Body of pancreas (tissue), 4 donors: Measurements from ENCODE around the gene PHF21B. TPM values are rescaled to one million over a fixed set of nuclear protein-coding genes. Genes with fewer than 3 reads are reported as not detected.

Experiments used
- ATAC-seq: fragments of 150-250 bp; one replicate; pipeline ENCODE4 v1.9.1; 2016
- DNase-seq, 4 donors: peaks; one replicate each; pipeline ENCODE4 v3.0.0-alpha.2; 2019
- H3K27ac ChIP-seq, 4 donors: fragments of 200-600 bp; sonication (generic); 1 replicate in 3 of 4; 2 replicates in 1 of 4; pipeline versions ENCODE4 v1.5.1 to v1.6.1; 2016 to 2019; ENCODE audit warnings: mild to moderate bottlenecking in 1 of 4, mixed read lengths in 1 of 4, moderate library complexity in 1 of 4
- H3K27me3 ChIP-seq, 2 donors: fragments of 200-600 bp; sonication (generic); one replicate each; pipeline ENCODE4 v1.6.0; 2016; ENCODE audit warnings: mild to moderate bottlenecking in 1 of 2
- H3K36me3 ChIP-seq, 2 donors: fragments of 200-600 bp; sonication (generic); replicated peaks in 1 of 2; 2 replicates each; pipeline ENCODE4 v1.5.1; 2016; ENCODE audit warnings: low read depth in 2 of 2; ENCODE audit not compliant: insufficient read depth in 1 of 2
- H3K4me1 ChIP-seq: fragments of 200-600 bp; sonication (generic); one replicate; pipeline ENCODE4 v1.6.0; 2016
- H3K4me3 ChIP-seq, 2 donors: fragments of 200-600 bp; sonication (generic); 1 replicate in 1 of 2; 2 replicates in 1 of 2; pipeline ENCODE4 v1.5.1; 2016 to 2019
- H3K9me3 ChIP-seq, 3 donors: fragments of 200-600 bp; sonication (generic); 1 replicate in 2 of 3; 2 replicates in 1 of 3; pipeline ENCODE4 v1.5.1; 2016
- CTCF ChIP-seq, 7 experiments: fragments of 450-650 bp in 4 of 7; fragments of 200-600 bp in 3 of 7; sonication (generic) in 3 of 7; IDR thresholded peaks; one replicate each; pipeline ENCODE4 v1.5.1; 2016 to 2019; ENCODE audit warnings: antibody characterized with exemption in 7 of 7
- POLR2A ChIP-seq, 3 donors: fragments of 450-650 bp; IDR thresholded peaks; one replicate each; pipeline ENCODE4 v1.6.1; 2016; ENCODE audit warnings: antibody characterized with exemption in 3 of 3, mild to moderate bottlenecking in 2 of 3
- WGBS, 2 donors: methylation state at CpG; one replicate each; pipeline ENCODE4 v1.1.5; 2017; 5-methylcytosine and 5-hydroxymethylcytosine counted together
- intact Hi-C: fragments of 100-400 bp; cut with DNase I; formaldehyde crosslinking; loops from one replicate; pipeline ENCODE4 v1.15.1; 2023
- total RNA-seq, 2 donors: library from RNA; depleted of rRNA; stranded (reverse); fragments of >200 nt; gene quantifications; one replicate each; pipeline ENCODE4 v1.1.0, GENCODE V29; 2016

Gene PHF21B
- total RNA-seq, 2 donors from 2014 or later, result under 0.01 TPM; not detected in 1

- Histone ChIP-seq H3K27me3 (no peaks in the 10 kb centered on the region), H3K4me3 (no peak overlapping the region), H3K4me1 (no peaks in the 10 kb centered on the region), H3K27ac (no peak overlapping the region), H3K36me3 (no peaks in the 10 kb centered on the region), H3K9me3 (no peaks in the 10 kb centered on the region)
- intact Hi-C loops, result no loop called here
- WGBS, 2 donors, result 69 to 77% methylated on average over 21 of the region's 26 CpGs
- ATAC-seq, result no peak
- TF ChIP-seq CTCF (IDR thresholded peaks at IDR 0.05), result no peak
- TF ChIP-seq POLR2A (IDR thresholded peaks at IDR 0.05), result no peak
- no peak for DNase-seq
Measured at GRCh38 chr22:44882226-44882905, 127.4 kb downstream of the PHF21B start.

GRCh38 chr22:44881624-44882023 lies 128.2 kb downstream of the PHF21B start:
- DNase-seq, result no peak
- WGBS, 2 donors, result 74 to 75% methylated on average over 22 to 24 of the region's 24 CpGs
- ATAC-seq, result no peak

GRCh38 chr22:44880610-44881290 lies 129.1 kb downstream of the PHF21B start:
- no peak overlapping the region for H3K27ac ChIP-seq
- H3K27me3 ChIP-seq, result no peaks in the 10 kb centered on the region
- ATAC-seq, result no peak
- DNase-seq, result no peak
- H3K9me3 ChIP-seq, result no peaks in the 10 kb centered on the region
- no peak for TF ChIP-seq POLR2A (IDR thresholded peaks at IDR 0.05)
- no peak for TF ChIP-seq CTCF (IDR thresholded peaks at IDR 0.05)
- H3K4me3 ChIP-seq, result no peak overlapping the region
- intact Hi-C loops, result no loop called here
- no peaks in the 10 kb centered on the region for H3K4me1 ChIP-seq
- H3K36me3 ChIP-seq, result no peaks in the 10 kb centered on the region
- 71 to 80% methylated on average over 17 to 18 of the region's 19 CpGs for whole genome bisulfite sequencing, 2 donors

More at GRCh38 chr22:44881624-44882023, 128.2 kb downstream of the PHF21B start:
- Histone ChIP-seq H3K4me3 (no peak overlapping the region), H3K36me3 (no peaks in the 10 kb centered on the region), H3K4me1 (no peaks in the 10 kb centered on the region), H3K27me3 (no peaks in the 10 kb centered on the region), H3K27ac (no peak overlapping the region), H3K9me3 (no peaks in the 10 kb centered on the region)
- TF ChIP-seq POLR2A (IDR thresholded peaks at IDR 0.05), result no peak
- no peak for TF ChIP-seq CTCF (IDR thresholded peaks at IDR 0.05)
- intact Hi-C loops, result no loop called here

GRCh38 chr22:44879301-44879680 lies 130.5 kb downstream of the PHF21B start:
- DNase-seq (no peak), ATAC-seq (no peak)
- Histone ChIP-seq H3K9me3 (no peaks in the 10 kb centered on the region), H3K4me1 (no peaks in the 10 kb centered on the region), H3K27ac (no peak overlapping the region), H3K36me3 (no peaks in the 10 kb centered on the region), H3K27me3 (no peaks in the 10 kb centered on the region), H3K4me3 (no peak overlapping the region)
- WGBS, 2 donors, result 82 to 85% methylated on average over 12 of the region's 12 CpGs
- TF ChIP-seq POLR2A (IDR thresholded peaks at IDR 0.05) (no peak), CTCF (IDR thresholded peaks at IDR 0.05) (no peak)
- intact Hi-C loops, result no loop called here
